ENCODE measurements around the gene EIF3B. TPM values are rescaled to one million over a fixed set of nuclear protein-coding genes. Genes with fewer than 3 reads are reported as not detected.

EIF3B gene
- total RNA-seq, 4 donors from 2014 or later: 105 to 155 (median 128) TPM

GRCh38 chr7:2409745-2410414 lies 55.3 kb downstream of the EIF3B start:
- Histone ChIP-seq H3K4me1 (peaks cover 47 to 79% (median 73%) of the 10 kb centered on the region in 4 donors), H3K27me3 (no peaks in the 10 kb centered on the region), H3K9me3 (no peaks in the 10 kb centered on the region), H3K4me3 (no peak overlapping the region), H3K27ac (replicated peaks in 1 of 4) (peak overlapping the region; percentile 34 to 52 (median 43)), H3K36me3 (no peaks in the 10 kb centered on the region)
- intact Hi-C loops (cut with DNase I): no loop called here
- no peak for TF ChIP-seq EP300 (IDR thresholded peaks at IDR 0.05)
- no peak for TF ChIP-seq POLR2A (IDR thresholded peaks at IDR 0.05; ENCODE audit: low read depth)
- TF ChIP-seq POLR2AphosphoS5 (IDR thresholded peaks at IDR 0.05): no peak
- no peak for TF ChIP-seq CTCF (IDR thresholded peaks at IDR 0.05)
- DNase-seq (ENCODE audit: extremely low spot score): no peak
- 56% methylated on average over 15 of the region's 15 CpGs for WGBS

- no peak for TF ChIP-seq CTCF (IDR thresholded peaks at IDR 0.05)
- no peak for TF ChIP-seq POLR2A (IDR thresholded peaks at IDR 0.05; ENCODE audit: low read depth)
- TF ChIP-seq POLR2AphosphoS5 (IDR thresholded peaks at IDR 0.05): no peak
- no peak for TF ChIP-seq EP300 (IDR thresholded peaks at IDR 0.05)
- Histone ChIP-seq H3K9me3 (no peaks in the 10 kb centered on the region), H3K36me3 (no peaks in the 10 kb centered on the region), H3K4me1 (peaks cover 37 to 67% (median 62%) of the 10 kb centered on the region in 4 donors), H3K4me3 (no peak overlapping the region), H3K27me3 (no peaks in the 10 kb centered on the region), H3K27ac (replicated peaks in 1 of 4) (peak overlapping the region in 3 of 4 donors; percentile 34 to 52 (median 35))
- 100% methylated on average over 1 of the region's 1 CpG for WGBS
- DNase-seq (ENCODE audit: extremely low spot score): no peak
- intact Hi-C loops (cut with DNase I): no loop called here
Observed at GRCh38 chr7:2411049-2411448, 56.4 kb downstream of the EIF3B start.

GRCh38 chr7:2411815-2412586 lies 57.4 kb downstream of the EIF3B start:
- no peaks in the 10 kb centered on the region for H3K27me3 ChIP-seq
- peak overlapping the region; percentile 26 to 59 (median 49) for H3K27ac ChIP-seq (replicated peaks in 1 of 4)
- H3K4me1 ChIP-seq: peaks cover 41 to 67% (median 53%) of the 10 kb centered on the region in 4 donors
- intact Hi-C loops (cut with DNase I): no loop called here
- TF ChIP-seq EP300 (IDR thresholded peaks at IDR 0.05) (no peak), POLR2AphosphoS5 (IDR thresholded peaks at IDR 0.05) (no peak), CTCF (IDR thresholded peaks at IDR 0.05) (no peak), POLR2A (IDR thresholded peaks at IDR 0.05; ENCODE audit: low read depth) (no peak)
- no peak overlapping the region for H3K4me3 ChIP-seq
- WGBS: 35% methylated on average over 12 of the region's 12 CpGs
- no peaks in the 10 kb centered on the region for H3K36me3 ChIP-seq
- no peak for DNase-seq (ENCODE audit: extremely low spot score)
- H3K9me3 ChIP-seq: no peaks in the 10 kb centered on the region

- TF ChIP-seq POLR2AphosphoS5 (IDR thresholded peaks at IDR 0.05) (no peak), POLR2A (IDR thresholded peaks at IDR 0.05; ENCODE audit: low read depth) (no peak), CTCF (IDR thresholded peaks at IDR 0.05) (no peak), EP300 (IDR thresholded peaks at IDR 0.05) (no peak)
- Histone ChIP-seq H3K36me3 (no peaks in the 10 kb centered on the region), H3K27me3 (no peaks in the 10 kb centered on the region), H3K4me3 (no peak overlapping the region), H3K27ac (replicated peaks in 1 of 4) (peak overlapping the region; percentile 26 to 59 (median 49)), H3K4me1 (peaks cover 41 to 63% (median 49%) of the 10 kb centered on the region in 4 donors), H3K9me3 (no peaks in the 10 kb centered on the region)
- no peak for DNase-seq (ENCODE audit: extremely low spot score)
- intact Hi-C loops (cut with DNase I): no loop called here
- WGBS: 69% methylated on average over 3 of the region's 3 CpGs
Observed at GRCh38 chr7:2412587-2413201, 58.1 kb downstream of the EIF3B start.
